K562 treated with DMSO at 1 percent for 24 hours (cell line): ENCODE data around the gene SCN9A. TPM values are rescaled to one million over a fixed set of nuclear protein-coding genes. Genes with fewer than 3 reads are reported as not detected.

ENCODE experiments used
- total RNA-seq: library from RNA; unstranded; fragments of 300-600 nt; gene quantifications from 2 replicates; pipeline ENCODE4 v1.2.3, GENCODE V29; 2022; ENCODE audit warnings: low read depth; ENCODE audit not compliant: insufficient read depth

SCN9A gene
- 13.5 and 14.8 TPM in 2 replicates for total RNA-seq

GRCh38 chr2:166375736-166376487 is at the start of gene SCN9A:
SCN9A (minus strand) TSS chr2:166375944; CDS start chr2:166311756, 64,188 bp downstream.

Other genes starting within 250 kb of the SCN9A start
- not detected in 2 replicates for gene SCN1A, start 247.9 kb downstream of the SCN9A start, total RNA-seq
- 0.05 TPM in 1 of 2 replicates, not detected in the other for gene SCN7A, start 118.3 kb upstream of the SCN9A start, total RNA-seq